OCI-LY7 (cell line): Measurements from ENCODE around the gene LCK. TPM values are rescaled to one million over a fixed set of nuclear protein-coding genes. Genes with fewer than 3 reads are reported as not detected.

Experiments used
- BruUV-seq: library from RNA; stranded (reverse); fragments of 400-500 nt; replicated peaks from 2 replicates; lab custom pipeline; 2021; lab: Mats Ljungman, UMichigan
- CTCF ChIA-PET: fragments of 300-600 bp; sonication (Branson Sonifier 250); formaldehyde crosslinking; loops from one replicate; lab custom pipeline; 2022; ENCODE audit warnings: antibody characterized with exemption; ENCODE audit not compliant: unreplicated experiment; lab: Charles Lee
- POLR2A ChIA-PET: fragments of 300-600 bp; sonication (Branson Sonifier 250); formaldehyde crosslinking; loops from one replicate; lab custom pipeline; 2022; ENCODE audit warnings: antibody characterized with exemption; lab: Charles Lee
- DNase-seq: peaks from one replicate; pipeline ENCODE4 v3.0.0-alpha.2; 2015; ENCODE audit warnings: low spot score
- H2AFZ ChIP-seq: fragments of 200-600 bp; sonication (generic), shearing (Covaris generic); 2 replicates; pipeline ENCODE4 v1.6.1; 2014; ENCODE audit warnings: mild to moderate bottlenecking, antibody characterized with exemption, low read length, moderate library complexity
- H3K27ac ChIP-seq: fragments of 200-600 bp; sonication (generic); 2 replicates; pipeline ENCODE4 v1.5.1; 2014; ENCODE audit warnings: mixed run types, low read depth, mild to moderate bottlenecking, moderate library complexity, low read length, inconsistent platforms; ENCODE audit not compliant: poor library complexity, severe bottlenecking
- H3K36me3 ChIP-seq: fragments of 200-600 bp; sonication (generic); 2 replicates; pipeline ENCODE4 v1.6.1; 2014; ENCODE audit warnings: mild to moderate bottlenecking, antibody characterized with exemption, low read length, moderate library complexity, mixed read lengths; ENCODE audit not compliant: insufficient read depth
- H3K4me1 ChIP-seq: fragments of 200-600 bp; sonication (generic); 2 replicates; pipeline ENCODE4 v1.5.1; 2014; ENCODE audit warnings: mild to moderate bottlenecking, low read length; ENCODE audit not compliant: insufficient read depth, poor library complexity, severe bottlenecking
- H3K4me2 ChIP-seq: fragments of 200-600 bp; sonication (generic); 2 replicates; pipeline ENCODE4 v1.6.1; 2014; ENCODE audit warnings: mild to moderate bottlenecking, low read length
- H3K4me3 ChIP-seq: fragments of 200-600 bp; sonication (generic); 2 replicates; pipeline ENCODE4 v1.5.1; 2014; ENCODE audit warnings: mild to moderate bottlenecking, low read depth, low read length; ENCODE audit not compliant: poor library complexity, severe bottlenecking
- H3K79me2 ChIP-seq: fragments of 200-600 bp; sonication (generic); 2 replicates; pipeline ENCODE4 v1.6.1; 2016; ENCODE audit warnings: low read depth, mild to moderate bottlenecking, low read length, moderate library complexity, mixed read lengths; ENCODE audit not compliant: insufficient read depth
- H3K9me2 ChIP-seq: fragments of 200-600 bp; sonication (generic); 2 replicates; pipeline ENCODE4 v1.6.1; 2016; ENCODE audit warnings: mild to moderate bottlenecking, low read length, mixed read lengths; ENCODE audit not compliant: insufficient read depth
- H3K9me3 ChIP-seq: fragments of 200-600 bp; sonication (generic); 2 replicates; pipeline ENCODE4 v1.6.1; 2014; ENCODE audit warnings: mild to moderate bottlenecking, mixed run types, low read length, mixed read lengths
- H4K20me1 ChIP-seq: fragments of 200-600 bp; sonication (generic); 2 replicates; pipeline ENCODE4 v1.6.1; 2014; ENCODE audit warnings: mild to moderate bottlenecking, antibody characterized with exemption, low read length, moderate library complexity, mixed read lengths; ENCODE audit not compliant: insufficient read depth
- CTCF ChIP-seq: fragments of 200-600 bp; sonication (generic); conservative IDR thresholded peaks from 2 replicates; pipeline ENCODE4 v1.5.1; 2014; ENCODE audit warnings: mild to moderate bottlenecking, antibody characterized with exemption, low read length, moderate library complexity, mixed read lengths
- EZH2phosphoT487 ChIP-seq: fragments of 200-600 bp; sonication (generic); IDR thresholded peaks from 2 replicates; pipeline ENCODE4 v1.6.1; 2018; ENCODE audit warnings: low read depth, borderline replicate concordance, mild to moderate bottlenecking, mixed run types, antibody characterized with exemption, low read length, moderate library complexity, mixed read lengths
- intact Hi-C: fragments of 100-400 bp; cut with micrococcal nuclease; formaldehyde crosslinking; loops from one replicate; pipeline ENCODE4 v1.10.0; 2022; ENCODE audit not compliant: unreplicated experiment
- total RNA-seq, 2 experiments: library from RNA; depleted of rRNA in 1 of 2; stranded (reverse); fragments of >200 nt in 1 of 2; shearing (Covaris generic) in 1 of 2; gene quantifications; 2 replicates each; pipeline ENCODE4 v1.2.3, GENCODE V29; 2014 to 2022

Gene LCK
- total RNA-seq, 2 experiments from 2014 or later = 146 to 218 TPM

GRCh38 chr1:32239790-32240139 lies 11.3 kb upstream of the LCK start:
- Histone ChIP-seq H3K4me2 (peak overlapping the region; percentile 74), H3K4me3 (no peak overlapping the region), H3K9me2 (no peaks in the 10 kb centered on the region), H3K27ac (no peak overlapping the region), H2AFZ (peak overlapping the region; percentile 86; the same call in 1 of the 2 replicates), H3K4me1 (peaks cover 35% of the 10 kb centered on the region), H4K20me1 (no peaks in the 10 kb centered on the region), H3K79me2 (no peaks in the 10 kb centered on the region), H3K36me3 (peaks cover 4% of the 10 kb centered on the region; the same call in 1 of the 2 replicates), H3K9me3 (no peaks in the 10 kb centered on the region)
- DNase-seq = no peak
- no peak for TF ChIP-seq EZH2phosphoT487
- TF ChIP-seq CTCF = no peak
- POLR2A ChIA-PET = interaction anchor here (0.9 to 2.0 kb wide), 2 partner anchors 11 to 16 kb away, joined by 4 to 7 read pairs; partner anchors contain the start of gene LCK
- intact Hi-C loops = no loop called here
- CTCF ChIA-PET = no interaction called here
- no TSS peak for BruUV-seq

GRCh38 chr1:32240140-32240951 lies 10.7 kb upstream of the LCK start:
- CTCF ChIA-PET = interaction anchor here (0.6 to 1.2 kb wide), 2 partner anchors 9 to 39 kb away, joined by 3 to 6 read pairs; no protein-coding TSS in a partner anchor
- Histone ChIP-seq H3K36me3 (peaks cover 4% of the 10 kb centered on the region; the same call in 1 of the 2 replicates), H3K27ac (no peak overlapping the region), H3K4me2 (peak overlapping the region; percentile 74), H4K20me1 (no peaks in the 10 kb centered on the region), H2AFZ (peak overlapping the region; percentile 86), H3K4me3 (peak overlapping the region; percentile 59), H3K79me2 (no peaks in the 10 kb centered on the region), H3K4me1 (peaks cover 36% of the 10 kb centered on the region), H3K9me2 (no peaks in the 10 kb centered on the region), H3K9me3 (no peaks in the 10 kb centered on the region)
- DNase-seq = peak; percentile 41
- POLR2A ChIA-PET = interaction anchor here (0.9 to 2.0 kb wide), 3 partner anchors 11 to 16 kb away, joined by 4 to 7 read pairs (median 5); partner anchors contain the start of gene LCK
- BruUV-seq = no TSS peak
- intact Hi-C loops = no loop called here
- TF ChIP-seq EZH2phosphoT487 (no peak), CTCF (peak; percentile 52; the same call in 1 of the 2 replicates)
